ENCODE results near the gene DHRS13.

DNA sequence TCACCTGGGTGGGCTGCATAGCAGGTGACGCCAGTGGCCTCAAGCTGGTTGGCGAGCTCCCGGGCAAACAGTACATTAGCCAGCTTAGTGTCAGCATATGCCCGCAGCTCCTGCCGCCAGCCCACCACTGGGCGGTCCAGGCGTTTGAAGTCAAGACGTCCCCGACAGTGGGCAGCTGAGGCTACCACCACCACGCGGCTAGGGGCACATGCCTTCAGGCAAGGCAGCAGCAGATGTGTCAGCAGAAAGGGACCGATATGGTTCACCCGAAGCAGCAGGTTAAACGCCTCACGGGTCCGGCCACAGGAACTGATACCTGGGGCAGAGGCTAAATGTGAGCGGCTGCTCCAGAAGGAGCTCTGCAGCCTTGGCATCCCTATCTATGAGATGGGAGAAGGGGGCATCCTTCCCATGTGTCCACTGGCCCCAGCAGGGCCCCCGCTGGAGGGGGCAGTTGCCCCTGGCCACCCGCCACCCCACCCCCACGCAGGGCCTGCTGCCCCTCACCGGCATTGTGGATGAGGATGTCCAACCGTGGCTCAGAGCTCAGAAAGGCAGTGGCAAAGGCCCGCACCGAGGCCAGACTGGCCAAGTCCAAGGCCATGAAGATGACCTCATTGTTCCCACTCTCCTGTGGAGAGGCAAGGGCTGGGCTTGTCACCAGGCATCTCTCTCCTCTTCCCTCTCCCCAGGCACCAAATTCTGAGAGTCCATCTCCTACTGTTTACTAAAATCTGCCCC, 1.7 kb downstream of the DHRS13 start:
- TF ChIP-seq, protein P1, sequence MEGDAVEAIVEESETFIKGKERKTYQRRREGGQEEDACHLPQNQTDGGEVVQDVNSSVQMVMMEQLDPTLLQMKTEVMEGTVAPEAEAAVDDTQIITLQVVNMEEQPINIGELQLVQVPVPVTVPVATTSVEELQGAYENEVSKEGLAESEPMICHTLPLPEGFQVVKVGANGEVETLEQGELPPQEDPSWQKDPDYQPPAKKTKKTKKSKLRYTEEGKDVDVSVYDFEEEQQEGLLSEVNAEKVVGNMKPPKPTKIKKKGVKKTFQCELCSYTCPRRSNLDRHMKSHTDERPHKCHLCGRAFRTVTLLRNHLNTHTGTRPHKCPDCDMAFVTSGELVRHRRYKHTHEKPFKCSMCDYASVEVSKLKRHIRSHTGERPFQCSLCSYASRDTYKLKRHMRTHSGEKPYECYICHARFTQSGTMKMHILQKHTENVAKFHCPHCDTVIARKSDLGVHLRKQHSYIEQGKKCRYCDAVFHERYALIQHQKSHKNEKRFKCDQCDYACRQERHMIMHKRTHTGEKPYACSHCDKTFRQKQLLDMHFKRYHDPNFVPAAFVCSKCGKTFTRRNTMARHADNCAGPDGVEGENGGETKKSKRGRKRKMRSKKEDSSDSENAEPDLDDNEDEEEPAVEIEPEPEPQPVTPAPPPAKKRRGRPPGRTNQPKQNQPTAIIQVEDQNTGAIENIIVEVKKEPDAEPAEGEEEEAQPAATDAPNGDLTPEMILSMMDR (IDR thresholded peaks at IDR 0.05) = no peak
- TF ChIP-seq POLR2A (IDR thresholded peaks at IDR 0.05) = no peak
